T-helper 1 cell treated with Interleukin-12 subunit alpha and Interleukin-12 subunit beta and Interleukin-4 antibody, amounts not matched to agents 30 ng/mL and 1 ng/mL, for 36 hours (primary cell): Measurements from ENCODE around the gene LUC7L. TPM values are rescaled to one million over a fixed set of nuclear protein-coding genes. Genes with fewer than 3 reads are reported as not detected.
"Not testable (repeated sequence)": the region's sequence is repeated elsewhere in the genome, so short reads cannot be mapped to it uniquely, and the experiment has no call there.

Experiments used
- intact Hi-C: fragments of 100-400 bp; cut with micrococcal nuclease; formaldehyde crosslinking; loops from one replicate; pipeline ENCODE4 v1.15.1; 2024
- total RNA-seq: library from RNA; stranded (reverse); gene quantifications from 2 replicates; pipeline ENCODE4 v1.2.3, GENCODE V29; 2022

LUC7L gene
- total RNA-seq, 1 donor from 2014 or later, result 69.6 TPM

- intact Hi-C loops, result loop anchor here (1.0 to 5.0 kb wide), 5 partner anchors 44 to 181 kb away; partner anchors contain the start of gene NPRL3
Measured at GRCh38 chr16:180681-181564, 48.3 kb downstream of the LUC7L start.

- intact Hi-C loops, result loop anchor here (5.0 kb wide), 1 partner anchor 43 kb away; the partner anchor contains the start of gene NPRL3
Measured at GRCh38 chr16:180101-180675, 49.1 kb downstream of the LUC7L start, which contains the start of gene HBQ1. HBQ1 (plus strand) TSS chr16:180459; CDS start chr16:180487, 28 bp downstream.

GRCh38 chr16:179211-180092 is 49.8 kb downstream of the LUC7L start:
- intact Hi-C loops, result loop anchor here (5.0 kb wide), 1 partner anchor 42 kb away; the partner anchor contains the start of gene NPRL3

- intact Hi-C loops, result no loop called here
Measured at GRCh38 chr16:178668-179015, 50.6 kb downstream of the LUC7L start.

- intact Hi-C loops, result no loop called here
Measured at GRCh38 chr16:177981-178667, 51.1 kb downstream of the LUC7L start.

GRCh38 chr16:177394-177822 is 51.8 kb downstream of the LUC7L start:
- intact Hi-C loops, result no loop called here

- intact Hi-C loops, result not testable (repeated sequence)
Measured at GRCh38 chr16:176477-177382, 52.5 kb downstream of the LUC7L start, which contains the start of gene HBA1. HBA1 (plus strand) TSS chr16:176680; CDS start chr16:176717, 37 bp downstream.

GRCh38 chr16:176006-176405 is 53.2 kb downstream of the LUC7L start:
- intact Hi-C loops, result not testable (repeated sequence)

- intact Hi-C loops, result no loop called here
Measured at GRCh38 chr16:175011-175949, 54.0 kb downstream of the LUC7L start.

- intact Hi-C loops, result not testable (repeated sequence)
Measured at GRCh38 chr16:173928-174769, 55.1 kb downstream of the LUC7L start.

GRCh38 chr16:173211-173854 is 55.9 kb downstream of the LUC7L start:
- intact Hi-C loops, result not testable (repeated sequence)

GRCh38 chr16:172374-172941 is 56.8 kb downstream of the LUC7L start, which contains the start of gene HBA2:
HBA2 (plus strand) TSS chr16:172876; CDS start chr16:172913, 37 bp downstream.
- intact Hi-C loops, result not testable (repeated sequence)

- intact Hi-C loops, result no loop called here
Measured at GRCh38 chr16:170788-171187, 58.5 kb downstream of the LUC7L start.

- intact Hi-C loops, result not testable (repeated sequence)
Measured at GRCh38 chr16:170088-170507, 59.2 kb downstream of the LUC7L start.

GRCh38 chr16:169014-169413 is 60.2 kb downstream of the LUC7L start:
- intact Hi-C loops, result loop anchor here (5.0 kb wide), 1 partner anchor 62 kb away; no protein-coding TSS in a partner anchor

GRCh38 chr16:168424-168823 is 60.8 kb downstream of the LUC7L start:
- intact Hi-C loops, result loop anchor here (5.0 kb wide), 1 partner anchor 61 kb away; no protein-coding TSS in a partner anchor
